Renal pelvis (tissue), 4 donors: ENCODE results near the gene ZNF26. TPM values are rescaled to one million over a fixed set of nuclear protein-coding genes. Genes with fewer than 3 reads are reported as not detected.
"Not testable (repeated sequence)": the region's sequence is repeated elsewhere in the genome, so short reads cannot be mapped to it uniquely, and the experiment has no call there.

Experiments
- DNase-seq: peaks from one replicate; pipeline ENCODE4 v3.0.0-alpha.2; 2013
- polyA plus RNA-seq, 3 donors: library from polyadenylated mRNA; unstranded; fragments of 120-200 nt; gene quantifications; one replicate each; pipeline ENCODE4 v1.2.1, GENCODE V29; 2013; ENCODE audit not compliant: insufficient read length in 3 of 3

The ZNF26 gene
- polyA plus RNA-seq, 3 donors, result 11.2 to 16.6 (median 14.5) TPM

DNA sequence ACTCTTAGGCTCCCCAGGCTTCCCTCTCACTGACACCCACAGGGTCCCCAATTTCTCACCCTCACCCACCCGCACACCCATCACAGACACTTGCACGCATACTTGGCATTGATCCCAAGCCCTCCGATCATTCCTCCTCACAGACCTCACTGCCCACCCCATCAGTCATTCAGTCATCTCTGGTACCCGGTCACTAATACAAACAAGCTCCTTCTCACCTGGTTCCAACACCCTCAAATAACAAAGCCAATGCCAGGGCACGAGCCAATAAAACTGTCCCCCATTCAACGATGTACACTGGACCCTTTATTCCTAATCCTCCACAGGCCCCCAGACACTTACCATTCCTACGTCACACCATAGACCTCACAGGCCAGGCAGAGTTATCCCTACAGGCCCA is 32.4 kb upstream of the ZNF26 start:
- DNase-seq, result no peak

DNA sequence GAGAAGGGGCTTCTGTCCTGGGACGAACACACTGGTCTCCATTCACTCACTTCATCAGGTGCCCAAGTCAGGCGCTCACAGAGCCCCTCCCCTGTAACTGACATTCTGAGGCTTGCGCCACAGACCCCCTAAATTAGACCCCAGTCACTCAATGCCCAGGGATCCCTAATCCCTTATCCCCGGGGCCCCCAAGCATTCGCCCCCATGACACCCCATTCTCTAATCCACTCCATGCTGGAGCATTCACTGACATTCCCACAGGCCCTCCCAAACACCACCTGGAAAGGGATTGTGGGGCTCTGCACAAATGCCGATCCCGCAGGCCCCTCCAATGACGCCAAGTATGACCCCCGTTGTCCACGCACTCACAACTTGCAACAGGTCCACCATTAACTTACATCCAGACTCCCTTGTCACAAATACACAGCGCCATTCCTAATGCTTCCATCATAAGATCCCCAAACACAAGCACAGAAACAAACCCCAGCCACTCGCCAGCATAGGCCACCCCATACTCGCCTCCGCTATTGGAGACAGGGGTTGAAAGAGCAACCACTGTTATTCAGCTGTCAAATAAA is 31.6 kb upstream of the ZNF26 start:
- no peak for DNase-seq

DNA sequence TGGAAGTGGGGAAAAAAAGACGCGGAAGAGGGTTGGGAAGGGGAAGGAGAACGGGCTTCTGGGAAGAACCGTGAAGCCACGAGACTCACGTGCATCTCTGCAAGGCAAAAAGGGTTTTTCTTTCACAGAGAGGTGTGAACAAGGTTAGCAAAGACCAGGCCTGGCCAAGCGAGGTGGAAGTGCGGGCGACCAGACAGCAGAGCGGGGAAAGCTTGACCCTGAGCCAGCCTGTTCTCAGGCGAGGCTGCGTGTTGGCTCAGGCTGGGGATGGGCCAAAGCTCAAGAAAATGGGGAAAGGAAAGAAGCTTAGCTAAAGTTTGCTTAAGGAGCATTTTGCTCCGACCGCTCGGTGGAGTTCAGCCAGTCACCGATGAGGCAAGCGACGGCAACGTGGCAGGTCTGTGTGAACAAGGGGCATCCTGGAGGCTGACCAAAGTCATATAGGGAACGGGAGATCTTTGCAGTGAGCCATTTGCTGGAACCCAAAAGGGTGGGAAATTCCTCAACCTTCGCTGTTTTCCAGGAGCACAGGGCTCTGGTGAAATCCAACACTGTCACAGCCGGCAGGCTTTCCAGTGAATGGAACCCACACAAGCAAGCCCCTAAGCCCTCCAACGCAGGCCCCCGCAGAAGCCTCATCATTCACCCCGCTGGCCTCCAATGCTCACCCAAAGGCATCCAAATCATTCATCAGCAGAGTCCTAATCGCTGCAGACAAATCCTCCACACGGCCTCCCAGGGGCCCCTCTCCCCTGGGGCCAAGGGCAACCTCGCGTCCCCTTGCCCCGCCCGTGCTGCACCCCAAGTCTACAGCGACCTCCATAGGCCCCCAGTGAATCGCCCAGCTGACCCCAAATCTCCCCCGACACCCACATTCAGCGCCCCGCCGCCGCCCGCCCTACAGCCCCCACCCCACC is 30.8 kb upstream of the ZNF26 start:
- DNase-seq, result peak; percentile 42

DNA sequence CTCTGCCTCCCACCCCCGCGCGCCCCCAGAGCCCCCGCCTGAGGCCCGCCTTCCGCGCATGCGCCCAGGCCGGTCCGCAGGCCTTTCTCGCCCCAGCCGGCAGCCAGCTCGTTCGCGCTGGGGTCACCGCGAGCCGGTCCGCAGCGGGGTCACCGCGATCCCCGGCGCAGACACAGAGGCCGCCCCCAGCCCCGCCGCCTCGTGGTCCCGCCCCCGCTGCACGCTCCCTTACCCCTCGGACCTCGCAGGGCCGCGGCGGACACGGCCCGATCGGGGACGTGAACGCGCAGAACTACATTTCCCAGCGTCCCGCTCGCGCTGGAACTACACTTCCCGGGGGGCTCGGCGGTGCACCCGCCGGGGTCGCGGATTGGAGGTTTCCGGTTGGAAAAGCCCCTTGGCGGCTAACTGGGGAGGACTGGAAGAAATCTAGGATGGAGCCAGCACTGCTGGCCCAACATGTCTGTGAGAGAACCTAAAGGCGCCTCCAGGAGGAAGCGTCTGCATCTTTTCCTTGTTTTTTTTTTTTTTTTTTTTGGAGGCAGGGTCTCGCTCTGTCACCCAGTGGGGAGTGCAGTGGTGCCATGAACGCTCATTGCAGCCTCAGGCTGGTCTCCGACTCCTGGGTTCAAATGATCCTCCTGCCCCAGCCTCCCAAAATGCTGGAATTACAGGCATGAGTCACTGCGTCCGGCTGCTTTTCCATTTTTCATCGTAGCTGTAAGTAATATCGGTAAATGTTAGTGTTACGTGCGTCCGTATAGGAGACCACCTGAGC is 30.0 kb upstream of the ZNF26 start, which contains the start of gene ZNF605:
Gene ZNF605 (minus strand): TSS at position 296 of the 778 bp plus-strand sequence. CDS start 10,671 bp downstream, outside the sequence.
- peak; percentile 94 for DNase-seq

DNA sequence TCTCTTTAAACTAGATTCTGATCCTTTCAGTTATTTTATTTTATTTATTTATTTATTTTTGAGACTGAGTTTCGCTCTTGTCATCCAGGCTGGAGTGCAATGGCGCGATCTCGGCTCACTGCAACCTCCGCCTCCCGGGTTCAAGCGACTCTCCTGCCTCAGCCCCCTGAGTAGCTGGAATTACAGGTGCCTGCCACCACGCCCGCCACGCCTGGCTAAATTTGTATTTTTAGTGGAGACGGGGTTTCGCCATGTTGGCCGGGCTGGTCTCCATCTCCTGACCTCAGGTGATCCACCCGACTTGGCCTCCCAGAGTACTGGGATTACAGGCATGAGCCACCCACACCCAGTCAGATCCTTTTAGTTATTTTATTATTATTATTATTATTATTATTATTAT is 24.4 kb upstream of the ZNF26 start:
- not testable (repeated sequence) for DNase-seq

DNA sequence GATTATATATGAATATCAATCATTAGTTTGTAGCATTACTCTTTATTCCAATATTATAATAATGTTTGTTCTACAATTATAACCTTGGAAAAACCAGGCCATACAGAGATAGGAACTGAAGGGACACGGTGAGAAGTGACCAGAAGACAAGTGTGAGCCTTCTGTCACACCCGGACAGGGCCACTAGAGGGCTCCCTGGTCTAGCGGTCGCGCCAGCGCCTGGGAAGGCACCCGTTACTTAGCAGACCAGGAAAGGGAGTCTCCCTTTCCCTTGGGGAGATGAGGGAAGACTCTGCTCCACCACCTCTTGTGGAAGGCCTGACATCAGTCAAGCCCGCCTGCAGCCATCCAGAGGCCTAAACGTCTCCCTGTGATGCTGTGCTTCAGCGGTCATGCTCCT is 22.2 kb upstream of the ZNF26 start:
- not testable (repeated sequence) for DNase-seq

DNA sequence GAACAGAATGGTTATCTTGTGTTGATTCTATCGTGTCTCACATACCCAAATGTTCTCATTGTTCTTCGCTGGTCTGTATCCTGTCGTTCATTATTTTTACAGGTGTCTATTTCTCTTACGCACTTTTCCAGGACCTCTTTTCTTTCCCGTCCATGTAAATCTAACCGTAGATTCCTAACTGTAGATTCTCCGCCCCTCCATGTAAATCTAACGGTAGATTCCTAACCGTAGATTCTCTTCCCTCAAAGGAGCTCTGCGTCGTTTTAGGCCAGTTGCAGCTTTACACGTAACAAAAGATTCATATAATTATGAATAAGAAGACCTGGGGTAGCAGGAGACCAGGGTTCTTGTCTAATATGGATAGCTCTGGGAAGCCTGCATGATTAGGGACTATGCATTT is 20.4 kb upstream of the ZNF26 start:
- no peak for DNase-seq

DNA sequence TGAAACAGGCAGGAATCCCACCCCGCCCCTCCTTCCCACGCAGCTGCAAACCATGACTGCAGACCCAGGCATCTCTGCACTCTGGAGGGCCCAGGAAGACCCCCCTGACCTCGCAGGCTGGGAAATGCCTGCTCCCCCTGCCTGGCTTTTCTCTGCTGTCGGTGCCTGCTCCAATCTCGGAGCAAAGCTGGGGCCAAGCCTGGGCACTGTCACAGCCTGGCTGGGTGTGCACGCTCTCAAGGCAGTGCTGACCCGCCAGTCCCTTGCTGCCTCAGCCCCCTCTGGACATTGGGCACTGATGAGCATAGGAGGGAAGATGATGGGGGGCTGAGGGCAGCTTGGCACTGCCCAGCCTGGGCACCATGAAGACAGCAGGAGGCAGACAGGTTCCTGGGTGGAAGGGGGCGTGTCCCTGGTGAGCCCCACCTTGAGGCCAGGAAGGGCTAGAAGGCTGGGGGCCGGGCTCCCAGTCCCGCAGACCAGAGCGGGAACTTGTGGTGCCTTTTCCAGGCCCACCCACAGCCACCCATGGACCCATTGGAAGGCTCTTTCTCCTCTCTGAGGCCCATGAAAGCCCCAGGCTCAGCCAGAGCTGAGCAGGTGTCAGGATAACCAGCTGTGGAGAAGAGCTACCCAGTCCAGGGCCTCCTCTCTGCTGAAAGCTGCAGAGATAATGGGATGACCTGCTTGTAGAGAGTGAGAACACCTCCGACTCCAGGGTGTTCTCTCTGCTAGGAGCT is 19.3 kb upstream of the ZNF26 start:
- DNase-seq, result no peak

DNA sequence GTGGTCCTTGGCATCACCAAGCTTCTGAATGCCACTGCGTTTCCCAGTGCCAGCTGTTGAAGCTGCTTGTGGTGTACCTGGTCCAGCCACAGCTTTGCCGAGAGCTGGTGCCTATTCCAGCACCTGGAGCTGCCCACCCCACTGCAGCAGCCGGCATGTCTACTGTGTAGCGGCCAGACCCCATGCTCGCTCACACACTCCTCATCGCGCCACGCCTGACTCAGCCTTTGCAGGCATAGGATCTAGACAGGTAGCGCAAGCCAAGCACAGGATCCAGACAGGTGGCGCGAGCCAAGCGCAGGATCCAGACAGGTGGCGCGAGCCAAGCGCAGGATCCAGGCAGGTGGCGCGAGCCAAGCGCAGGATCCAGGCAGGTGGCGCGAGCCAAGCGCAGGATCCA is 18.4 kb upstream of the ZNF26 start:
- DNase-seq, result no peak

DNA sequence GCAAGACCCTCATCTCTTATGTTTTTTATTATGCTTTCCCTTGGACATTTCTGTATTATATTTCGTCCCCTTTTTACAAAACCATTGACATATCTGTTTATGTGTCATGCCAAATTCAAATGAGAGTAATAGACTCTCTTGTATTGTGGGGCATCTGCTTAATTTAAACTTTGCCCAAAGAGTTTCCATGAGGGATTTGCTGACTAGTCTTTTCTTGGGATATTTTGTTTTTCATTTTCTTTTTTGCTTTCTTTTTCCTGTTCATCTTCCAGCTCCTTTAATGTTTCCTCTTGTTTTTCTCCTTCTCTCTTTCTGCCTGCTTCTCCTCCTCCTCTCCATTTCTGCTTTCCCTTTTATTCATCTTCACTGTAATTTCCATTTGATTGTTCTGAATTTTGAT is 13.8 kb upstream of the ZNF26 start:
- no peak for DNase-seq

DNA sequence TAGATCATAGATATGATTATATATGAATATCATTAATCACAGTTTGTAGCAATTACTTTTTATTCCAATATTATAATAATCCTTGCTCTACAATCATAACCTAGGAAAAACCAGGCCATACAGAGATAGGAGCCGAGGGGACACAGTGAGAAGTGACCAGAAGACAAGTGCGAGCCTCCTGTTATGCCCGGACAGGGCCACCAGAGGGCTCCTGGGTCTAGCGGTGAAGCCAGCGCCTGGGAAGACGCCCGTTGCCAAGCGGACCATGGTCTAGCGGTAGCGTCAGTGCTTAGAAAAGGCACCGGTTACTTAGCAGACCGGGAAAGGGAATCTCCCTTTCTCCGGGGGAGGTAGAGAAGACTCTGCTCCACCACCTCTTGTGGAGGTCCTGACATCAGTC is 9.3 kb upstream of the ZNF26 start:
- DNase-seq, result not testable (repeated sequence)

DNA sequence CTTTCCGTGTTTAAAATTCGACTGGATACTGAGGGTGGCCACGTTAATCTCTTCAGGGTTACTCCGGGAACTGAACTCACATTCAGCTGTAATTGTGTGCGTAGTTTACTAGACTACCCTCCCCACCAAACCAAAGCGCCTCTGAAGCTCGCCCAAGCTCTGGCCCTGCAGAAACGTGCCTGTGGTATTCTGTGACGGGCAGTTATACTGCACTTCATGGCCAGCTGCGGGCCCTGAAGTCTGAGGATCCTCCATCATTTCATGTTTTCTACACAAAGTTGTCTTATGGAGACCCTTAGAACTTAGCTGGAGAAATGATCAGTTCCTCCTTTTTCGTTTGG is 688 bp downstream of the ZNF26 start:
- DNase-seq, result no peak

DNA sequence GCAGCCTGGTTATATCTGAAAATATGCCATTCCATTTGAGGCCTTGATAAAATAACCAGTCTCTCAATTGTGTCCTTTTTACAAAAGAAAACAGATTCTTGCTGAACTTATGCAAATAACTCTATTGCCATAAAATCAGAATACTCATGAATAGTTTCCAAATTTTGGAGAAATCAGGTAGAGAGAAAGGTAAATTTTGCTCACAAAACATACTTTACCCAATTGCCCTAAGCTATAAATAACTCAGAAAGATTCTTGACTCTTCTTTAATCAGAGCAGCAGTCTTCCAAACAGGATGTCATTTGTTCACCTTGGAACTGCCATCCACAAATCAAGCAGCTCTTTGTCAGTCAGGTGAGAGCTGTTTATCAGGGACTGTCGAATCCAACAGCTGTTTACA is 12.6 kb downstream of the ZNF26 start:
- no peak for DNase-seq

DNA sequence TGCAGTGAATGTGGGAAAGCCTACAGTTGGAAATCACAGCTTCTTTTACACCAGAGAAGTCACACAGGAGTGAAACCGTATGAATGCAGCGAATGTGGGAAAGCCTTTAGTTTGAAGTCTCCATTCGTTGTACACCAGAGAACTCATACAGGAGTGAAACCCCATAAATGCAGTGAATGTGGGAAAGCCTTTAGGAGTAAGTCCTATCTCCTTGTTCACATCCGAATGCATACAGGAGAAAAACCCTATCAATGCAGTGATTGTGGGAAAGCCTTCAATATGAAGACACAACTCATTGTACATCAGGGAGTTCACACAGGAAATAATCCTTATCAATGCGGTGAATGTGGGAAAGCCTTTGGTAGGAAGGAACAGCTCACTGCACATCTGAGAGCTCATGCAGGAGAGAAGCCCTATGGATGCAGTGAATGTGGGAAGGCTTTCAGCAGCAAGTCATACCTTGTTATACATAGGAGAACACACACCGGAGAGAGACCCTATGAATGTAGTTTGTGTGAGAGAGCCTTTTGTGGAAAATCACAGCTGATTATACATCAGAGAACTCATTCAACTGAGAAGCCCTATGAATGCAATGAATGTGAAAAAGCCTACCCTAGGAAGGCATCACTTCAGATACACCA is 24.6 kb downstream of the ZNF26 start:
- no peak for DNase-seq

DNA sequence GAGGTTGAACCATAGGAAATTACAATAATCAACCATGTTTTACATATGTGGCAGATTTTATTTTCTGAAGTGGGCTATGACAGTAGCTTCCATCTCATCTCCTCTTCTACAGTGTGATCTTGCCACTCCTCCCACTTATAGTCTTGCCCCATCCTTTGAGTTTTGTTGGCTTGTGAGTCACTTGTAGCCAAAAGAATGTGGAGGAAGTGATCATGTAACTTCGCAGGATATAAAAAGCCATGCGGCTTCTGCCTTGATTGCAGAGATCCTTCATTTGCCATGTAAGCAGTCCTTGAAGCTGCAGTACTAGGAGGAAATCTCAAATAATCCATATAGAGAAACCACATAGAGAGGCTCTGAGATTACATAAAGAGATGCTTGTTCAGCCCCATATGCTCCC is 37.4 kb downstream of the ZNF26 start:
- DNase-seq, result no peak

DNA sequence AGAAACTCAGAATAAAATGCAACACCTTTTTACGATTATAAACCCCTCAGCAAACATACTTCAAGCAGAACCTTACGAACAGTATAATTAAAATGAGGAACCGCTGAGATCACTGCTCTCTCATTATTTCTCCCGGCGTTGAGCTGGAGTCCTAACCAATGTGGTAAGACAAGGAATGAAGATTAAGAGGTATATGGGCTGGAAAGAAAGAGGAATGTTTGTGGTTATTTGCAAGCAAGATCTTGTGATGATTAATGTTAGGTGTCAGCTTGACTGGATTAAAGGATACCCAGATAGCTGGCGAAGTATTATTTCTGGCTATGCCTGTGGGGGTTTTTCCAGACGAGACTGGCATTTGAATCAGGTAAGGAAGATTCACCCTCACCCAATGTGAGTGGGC is 40.8 kb downstream of the ZNF26 start:
- DNase-seq, result no peak

DNA sequence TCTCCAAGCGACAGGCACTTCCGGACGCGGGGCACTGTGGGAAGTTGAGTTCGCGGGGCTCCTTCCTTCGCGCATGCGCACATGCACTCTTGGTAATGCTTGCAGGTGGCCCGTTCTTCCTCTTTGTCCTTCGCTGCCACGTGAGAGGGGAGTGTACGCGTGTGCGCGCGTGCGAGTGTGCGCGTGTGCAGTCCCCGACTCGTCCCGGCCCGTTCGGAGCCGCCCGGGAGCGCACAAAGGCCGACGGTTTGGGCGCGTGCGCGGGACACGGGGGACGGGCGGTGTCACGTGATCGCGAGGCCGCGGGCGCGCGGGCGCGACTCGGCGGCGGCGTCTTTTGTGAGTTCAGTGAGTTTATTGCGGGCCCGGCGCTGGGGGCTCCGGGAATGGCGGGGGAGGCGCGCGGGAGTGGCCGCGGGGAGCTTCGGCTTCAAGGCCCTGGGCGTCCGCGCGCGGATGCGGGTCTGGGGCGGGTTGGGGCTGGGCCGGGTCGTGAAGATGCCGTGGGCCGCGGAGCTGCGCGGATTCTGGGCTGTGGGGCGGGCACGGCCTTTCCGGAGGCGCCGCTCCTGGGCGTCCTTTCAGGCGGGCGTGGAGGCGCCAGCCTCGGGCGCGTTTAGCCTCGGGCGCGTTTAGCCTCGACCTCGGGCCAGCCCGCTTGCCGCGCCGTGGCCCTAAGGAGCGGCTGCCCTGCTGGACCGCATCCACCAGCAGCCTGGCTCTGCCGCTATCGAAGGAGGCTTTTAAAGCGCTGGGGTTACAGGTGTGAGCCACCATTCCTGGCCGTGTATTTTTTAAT is 51.2 kb downstream of the ZNF26 start, which contains the start of gene ZNF84:
Gene ZNF84 (plus strand): TSS at position 303 of the 799 bp plus-strand sequence. CDS start 3,959 bp downstream, outside the sequence.
- DNase-seq, result peak; percentile 98

DNA sequence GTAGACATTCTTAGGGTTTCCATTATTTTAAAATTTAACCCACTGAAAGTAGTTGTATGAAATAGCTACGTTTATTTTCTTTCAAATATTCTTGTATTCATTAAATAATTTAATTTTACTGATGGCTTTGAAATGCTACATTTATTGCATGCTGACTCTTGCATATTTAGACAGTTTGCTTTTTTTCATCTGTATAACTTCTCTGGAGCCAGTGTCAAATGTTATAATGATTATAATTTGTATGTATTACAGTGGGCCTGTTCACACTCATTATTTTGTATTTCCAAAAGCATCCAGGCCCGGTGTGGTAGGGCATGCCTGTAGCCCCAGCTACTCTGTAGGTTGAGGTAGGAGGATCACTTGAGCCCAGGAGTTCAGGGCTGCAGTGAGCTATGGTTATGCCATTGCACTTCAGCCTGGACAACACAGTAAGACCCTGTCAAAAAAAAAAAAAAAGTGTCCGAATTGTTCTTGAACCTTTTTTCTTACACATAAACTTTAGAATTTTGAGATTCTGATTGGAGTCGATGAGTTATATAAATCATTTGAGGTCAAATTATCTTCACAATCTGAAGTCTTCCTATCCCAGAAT is 52.0 kb downstream of the ZNF26 start:
- DNase-seq, result no peak

DNA sequence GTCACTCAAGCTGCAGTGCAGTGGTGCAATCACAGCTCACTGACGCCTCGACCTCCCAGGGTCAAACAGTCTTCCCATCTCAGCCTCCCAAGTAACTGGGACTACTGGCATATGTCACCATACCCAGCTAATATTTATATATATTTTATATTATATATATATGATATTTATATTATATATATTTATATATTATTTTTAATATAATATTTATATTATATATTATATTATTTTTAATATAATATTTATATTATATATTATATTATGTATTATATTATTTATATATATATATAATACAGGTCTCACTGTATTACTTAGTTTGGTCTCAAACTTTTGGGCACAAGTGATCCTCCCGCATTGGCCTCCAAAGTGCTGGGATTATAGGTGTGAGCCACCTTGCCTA is 60.5 kb downstream of the ZNF26 start:
- DNase-seq, result no peak

DNA sequence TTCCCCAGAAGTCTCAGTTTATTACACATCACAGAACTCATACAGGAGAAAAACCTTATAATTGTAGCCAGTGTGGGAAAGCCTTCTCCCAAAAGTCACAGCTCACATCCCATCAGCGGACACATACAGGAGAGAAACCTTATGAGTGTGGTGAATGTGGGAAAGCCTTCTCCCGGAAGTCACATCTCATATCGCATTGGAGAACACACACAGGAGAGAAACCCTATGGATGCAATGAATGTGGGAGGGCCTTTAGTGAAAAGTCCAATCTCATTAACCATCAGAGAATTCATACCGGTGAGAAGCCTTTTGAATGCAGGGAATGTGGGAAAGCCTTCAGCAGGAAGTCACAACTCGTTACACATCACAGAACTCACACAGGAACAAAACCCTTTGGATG is 71.3 kb downstream of the ZNF26 start:
- DNase-seq, result no peak
